K562 (cell line): ENCODE measurements around the gene NXF1. TPM values are rescaled to one million over a fixed set of nuclear protein-coding genes. Genes with fewer than 3 reads are reported as not detected.

Source experiments
- CXXC5 ChIP-seq: fragments of 250-450 bp; sonication (Bioruptor Pico); IDR thresholded peaks from 2 replicates; pipeline ENCODE4 v1.8.0; 2022; ENCODE audit warnings: inconsistent platforms, mild to moderate bottlenecking, moderate library complexity
- E2F1 ChIP-seq: sonication (generic); formaldehyde crosslinking; IDR thresholded peaks from 2 replicates; pipeline ENCODE4 v1.8.1; 2023; ENCODE audit warnings: mild to moderate bottlenecking, missing genetic modification reagents, moderate library complexity
- HDAC8 ChIP-seq: fragments of 450-650 bp; IDR thresholded peaks from 2 replicates; pipeline ENCODE4 v1.6.1; 2016; ENCODE audit warnings: mild to moderate bottlenecking, missing genetic modification characterization, moderate library complexity, missing compliant biosample characterization
- HES1 ChIP-seq: fragments of 450-650 bp; IDR thresholded peaks from 2 replicates; pipeline ENCODE4 v1.6.1; 2016; ENCODE audit warnings: low read depth, mild to moderate bottlenecking, moderate library complexity
- HLTF ChIP-seq: fragments of 450-650 bp; IDR thresholded peaks from 2 replicates; pipeline ENCODE4 v1.6.1; 2016
- MNT ChIP-seq, 2 experiments: fragments of 450-650 bp; conservative IDR thresholded peaks; 2 replicates each; pipeline ENCODE4 v1.6.1; 2017; ENCODE audit warnings: mild to moderate bottlenecking in 2 of 2, moderate library complexity in 2 of 2
- NCOA4 ChIP-seq: fragments of 450-650 bp; IDR thresholded peaks from 2 replicates; pipeline ENCODE4 v1.6.1; 2018; ENCODE audit warnings: mild to moderate bottlenecking; ENCODE audit not compliant: partially characterized antibody
- NELFE ChIP-seq: IDR thresholded peaks from 2 replicates; pipeline ENCODE4 v1.6.1; 2011; ENCODE audit warnings: mild to moderate bottlenecking; ENCODE audit not compliant: insufficient read depth, insufficient read length
- POU5F1 ChIP-seq: fragments of 150-350 bp; IDR thresholded peaks from 2 replicates; pipeline ENCODE4 v1.6.1; 2014; ENCODE audit warnings: borderline replicate concordance, low read length, low read depth, mild to moderate bottlenecking; ENCODE audit not compliant: partially characterized antibody
- RERE ChIP-seq: sonication (generic); formaldehyde crosslinking; IDR thresholded peaks from 2 replicates; pipeline ENCODE4 v1.8.0; 2023; ENCODE audit warnings: missing genetic modification reagents, mild to moderate bottlenecking, borderline replicate concordance
- SIRT6 ChIP-seq: IDR thresholded peaks from one replicate; pipeline ENCODE4 v1.6.1; 2012; ENCODE audit warnings: low read depth, mild to moderate bottlenecking, control low read depth, inconsistent platforms, low read length, moderate library complexity
- SOX6 ChIP-seq: fragments of 450-650 bp; IDR thresholded peaks from 2 replicates; pipeline ENCODE4 v1.6.1; 2014; ENCODE audit warnings: mild to moderate bottlenecking
- SRF ChIP-seq, 2 experiments: fragments of 250-450, 450-650 bp in 1 of 2; sonication (Bioruptor Pico) in 1 of 2; sonication (generic) in 1 of 2; formaldehyde crosslinking; IDR thresholded peaks; 2 replicates each; pipeline versions ENCODE4 v1.5.0 to v1.5.1; 2020 to 2022; ENCODE audit warnings: mild to moderate bottlenecking in 1 of 2, missing genetic modification reagents in 1 of 2
- TAF1 ChIP-seq: IDR thresholded peaks from 2 replicates; pipeline ENCODE4 v1.6.1; 2011; ENCODE audit warnings: mild to moderate bottlenecking, low read length, moderate library complexity; ENCODE audit not compliant: insufficient read depth, control insufficient read depth, severe bottlenecking; ENCODE audit errors: extremely low read depth
- TCF7L2 ChIP-seq: fragments of 150-350 bp; IDR thresholded peaks from 2 replicates; pipeline ENCODE4 v1.6.1; 2016; ENCODE audit warnings: low read depth, mild to moderate bottlenecking, low read length, moderate library complexity
- ZNF431 ChIP-seq: sonication (generic); formaldehyde crosslinking; IDR thresholded peaks from 2 replicates; pipeline ENCODE4 v1.8.0; 2022; ENCODE audit warnings: mild to moderate bottlenecking, missing genetic modification reagents
- ZNF707 ChIP-seq: fragments of 250-450 bp; sonication (Bioruptor Pico); conservative IDR thresholded peaks from 2 replicates; pipeline ENCODE4 v1.8.0; 2022; ENCODE audit warnings: inconsistent platforms, mild to moderate bottlenecking, moderate library complexity
- polyA plus RNA-seq, 8 experiments: library from polyadenylated mRNA; depleted of rRNA in 4 of 8; stranded (reverse) in 5 of 8; unstranded in 3 of 8; fragments of >200 nt; fragmentation: Nextera tagmentation in 2 of 8; fragmentation: Illumina TruSeq in 1 of 8; extraction: Ambion mirVana in 2 of 8; extraction: Trizol in 1 of 8; gene quantifications; 2 replicates each; pipeline versions ENCODE4 v1.2.1 to v1.2.3, GENCODE V29; 2011 to 2014; ENCODE audit warnings: inconsistent platforms in 1 of 8, missing spikeins in 1 of 8
- total RNA-seq, 7 experiments: library from RNA; depleted of rRNA in 6 of 7; stranded (reverse); fragments of >200 nt in 6 of 7; fragmentation: Illumina TruSeq in 2 of 7; extraction: Trizol in 2 of 7; gene quantifications; 2 replicates each; pipeline versions ENCODE4 v1.2.1 to v1.2.3, GENCODE V29; 2011 to 2021; ENCODE audit warnings: low replicate concordance in 1 of 7

NXF1 gene
- total and polyA plus RNA-seq, 9 of the 15 experiments (the other 6 are each of a cell fraction or from before 2014, with no cell fraction given): 18.1 to 98.3 (median 35.8) TPM

GRCh38 chr11:62839050-62839945 is 34.1 kb upstream of the NXF1 start, which contains the start of gene WDR74 (continued):
- TF ChIP-seq TAF1 (peak; percentile 94), NCOA4 (no peak), NELFE (no peak), SIRT6 (no peak), POU5F1 (peak; percentile 47), HLTF (0 out of 2 replicates have a peak, but pooled peaks have one; percentile 14), ZNF707 (CRISPR knock-in tag) (0 out of 2 replicates have a peak, but pooled peaks have one; percentile 17), SRF (CRISPR knock-in tag; IDR thresholded peaks at IDR 0.05) (0 out of 4 replicates have a peak, but pooled peaks of 1 of the 2 experiments have one; percentile 54), SOX6 (no peak), HES1 (no peak), MNT (conservative IDR thresholded peaks at IDR 0.05) (peak; percentile 96 to 99), ZNF431 (CRISPR knock-in tag) (no peak), TCF7L2 (no peak), CXXC5 (CRISPR knock-in tag) (peak; percentile 59), E2F1 (peak; percentile 79), HDAC8 (no peak), RERE (CRISPR knock-in tag) (no peak)
